Measurements from ENCODE around the gene TESMIN. TPM values are rescaled to one million over a fixed set of nuclear protein-coding genes. Genes with fewer than 3 reads are reported as not detected.
A peak's percentile ranks its signal among the peaks of the same experiment; 100 is the strongest.

Gene TESMIN
- total RNA-seq, 1 experiment from 2014 or later = 45.2 TPM

- H3K23ac ChIP-seq (ENCODE audit: insufficient read length, low read depth, low read length) = no peak overlapping the region
- peaks cover 12 to 13% of the 10 kb centered on the region in 2 experiments for H3K4me1 Mint-ChIP-seq
- no peak overlapping the region for H3K18ac ChIP-seq (ENCODE audit: insufficient read length, low read depth, low read length)
- TF ChIP-seq CTCF (conservative IDR thresholded peaks at IDR 0.05) = peak; percentile 53
- H3K9ac ChIP-seq (ENCODE audit: extremely low read depth, insufficient read length, low read length) = no peak overlapping the region
- H4K20me1 ChIP-seq (ENCODE audit: control insufficient read depth, insufficient read depth, insufficient read length) = no peaks in the 10 kb centered on the region
- no peak for DNase-seq
- no peak overlapping the region for H3K56ac ChIP-seq (ENCODE audit: insufficient read length, low read depth, low read length)
- no peak overlapping the region for H2BK15ac ChIP-seq (ENCODE audit: low read depth, low read length)
- H2AFZ ChIP-seq (ENCODE audit: low read length) = no peak overlapping the region
- H3K14ac ChIP-seq (ENCODE audit: insufficient read depth, low read length) = no peak overlapping the region
- H2BK5ac ChIP-seq (ENCODE audit: insufficient read length, low read length) = no peak overlapping the region
- no peaks in the 10 kb centered on the region for H3K27me3 ChIP-seq (ENCODE audit: insufficient read depth, low read length)
- H3K9me3 Mint-ChIP-seq = no peaks in the 10 kb centered on the region; a peak in 1 of 5 replicates
- H3K27ac Mint-ChIP-seq = no peak overlapping the region
- no peaks in the 10 kb centered on the region for H3K79me2 ChIP-seq (ENCODE audit: insufficient read depth, low read length)
- H4K8ac ChIP-seq (replicated peaks; ENCODE audit: insufficient read length, low read depth, low read length) = no peak overlapping the region
- H2BK120ac ChIP-seq (ENCODE audit: low read depth, low read length, poor library complexity, severe bottlenecking) = no peak overlapping the region
- H3K27ac ChIP-seq (ENCODE audit: insufficient read length, low read depth, low read length) = no peak overlapping the region
- no peaks in the 10 kb centered on the region; the same call in 1 of the 2 replicates for H3K27me3 Mint-ChIP-seq (ENCODE audit: low read depth)
- H3K9me3 ChIP-seq (ENCODE audit: control insufficient read depth, low read depth, low read length) = no peaks in the 10 kb centered on the region
- H3K4me1 ChIP-seq (ENCODE audit: insufficient read depth, low read length) = no peaks in the 10 kb centered on the region
- no peak overlapping the region for H3T11ph ChIP-seq (ENCODE audit: low read length)
- H2BK12ac ChIP-seq (ENCODE audit: insufficient read length, low read depth, low read length) = no peak overlapping the region
- H4K5ac ChIP-seq (ENCODE audit: insufficient read length, low read depth, low read length) = no peak overlapping the region
- no peaks in the 10 kb centered on the region for H3K79me1 ChIP-seq (ENCODE audit: insufficient read depth, low read depth, low read length, poor library complexity, severe bottlenecking)
- H3K36me3 Mint-ChIP-seq (ENCODE audit: insufficient read depth in 1 of 3, low read depth in 3 of 3) = peaks cover 0 to 7% (median 0%) of the 10 kb centered on the region in 3 experiments; a peak in 2 of 7 replicates
- H4K91ac ChIP-seq (ENCODE audit: insufficient read length, low read depth, low read length) = no peak overlapping the region
- H3K23me2 ChIP-seq (ENCODE audit: insufficient read length, low read depth, low read length, poor library complexity, severe bottlenecking) = no peaks in the 10 kb centered on the region
- H2BK20ac ChIP-seq (ENCODE audit: low read depth, low read length, poor library complexity, severe bottlenecking) = no peak overlapping the region
- H3K4me3 Mint-ChIP-seq = no peak overlapping the region
- no peak overlapping the region for H3K4ac ChIP-seq (ENCODE audit: low read depth, low read length)
- WGBS (ENCODE audit: extremely low coverage, insufficient read length, low lambda C conversion rate) = no CpG with 5 or more reads among the region's 14 CpGs
- no peak overlapping the region for H3K4me2 ChIP-seq (ENCODE audit: insufficient read depth, insufficient read length, low read length)
- no peak overlapping the region for H2AK5ac ChIP-seq (ENCODE audit: insufficient read length, low read length)
These were observed 12.8 kb upstream of the TESMIN start for GRCh38 chr11:68763926-68764657.
